GM19438 (cell line): Measurements from ENCODE around the gene ANO1.
"Not testable (repeated sequence)": the region's sequence is repeated elsewhere in the genome, so short reads cannot be mapped to it uniquely, and the experiment has no call there.

Experiments used
- ATAC-seq: cut with Tn5 transposase; IDR thresholded peaks from one replicate; pipeline ENCODE4 v1.9.1; 2021; ENCODE audit warnings: low read depth; ENCODE audit not compliant: unreplicated experiment

Gene ANO1

DNA sequence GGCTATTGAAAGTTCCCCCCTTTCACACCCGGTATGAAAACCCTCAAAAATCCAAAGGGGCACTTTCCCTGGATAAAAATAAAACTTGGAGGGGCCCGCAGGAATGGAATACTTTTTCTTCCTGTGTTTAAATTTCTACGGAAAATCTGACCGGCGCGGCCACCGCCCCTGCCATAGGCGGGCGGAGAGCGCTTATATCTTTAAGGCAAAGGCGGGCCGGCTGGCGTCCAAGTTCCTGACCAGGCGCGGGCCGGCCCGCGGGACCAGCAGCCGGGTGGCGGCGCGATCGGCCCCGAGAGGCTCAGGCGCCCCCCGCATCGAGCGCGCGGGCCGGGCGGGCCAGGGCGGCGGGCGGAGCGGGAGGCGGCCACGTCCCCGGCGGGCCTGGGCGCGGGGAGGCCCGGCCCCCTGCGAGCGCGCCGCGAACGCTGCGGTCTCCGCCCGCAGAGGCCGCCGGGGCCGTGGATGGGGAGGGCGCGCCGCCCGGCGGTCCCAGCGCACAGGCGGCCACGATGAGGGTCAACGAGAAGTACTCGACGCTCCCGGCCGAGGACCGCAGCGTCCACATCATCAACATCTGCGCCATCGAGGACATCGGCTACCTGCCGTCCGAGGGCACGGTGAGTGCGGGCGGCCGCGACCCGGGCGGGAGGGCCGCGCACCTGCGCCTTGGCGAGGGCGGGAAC is at the start of gene ANO1:
Gene ANO1 (plus strand): TSS at position 223 of the 686 bp plus-strand sequence. CDS start 290 bp downstream, at position 513.
- ATAC-seq, result no peak

GRCh38 chr11:70029115-70029860 is 48.8 kb upstream of the ANO1 start:
- no peak for ATAC-seq

GRCh38 chr11:70029861-70030380 is 48.2 kb upstream of the ANO1 start:
- ATAC-seq, result no peak

- ATAC-seq, result no peak
Observed at GRCh38 chr11:70030412-70030811, 47.7 kb upstream of the ANO1 start.

DNA sequence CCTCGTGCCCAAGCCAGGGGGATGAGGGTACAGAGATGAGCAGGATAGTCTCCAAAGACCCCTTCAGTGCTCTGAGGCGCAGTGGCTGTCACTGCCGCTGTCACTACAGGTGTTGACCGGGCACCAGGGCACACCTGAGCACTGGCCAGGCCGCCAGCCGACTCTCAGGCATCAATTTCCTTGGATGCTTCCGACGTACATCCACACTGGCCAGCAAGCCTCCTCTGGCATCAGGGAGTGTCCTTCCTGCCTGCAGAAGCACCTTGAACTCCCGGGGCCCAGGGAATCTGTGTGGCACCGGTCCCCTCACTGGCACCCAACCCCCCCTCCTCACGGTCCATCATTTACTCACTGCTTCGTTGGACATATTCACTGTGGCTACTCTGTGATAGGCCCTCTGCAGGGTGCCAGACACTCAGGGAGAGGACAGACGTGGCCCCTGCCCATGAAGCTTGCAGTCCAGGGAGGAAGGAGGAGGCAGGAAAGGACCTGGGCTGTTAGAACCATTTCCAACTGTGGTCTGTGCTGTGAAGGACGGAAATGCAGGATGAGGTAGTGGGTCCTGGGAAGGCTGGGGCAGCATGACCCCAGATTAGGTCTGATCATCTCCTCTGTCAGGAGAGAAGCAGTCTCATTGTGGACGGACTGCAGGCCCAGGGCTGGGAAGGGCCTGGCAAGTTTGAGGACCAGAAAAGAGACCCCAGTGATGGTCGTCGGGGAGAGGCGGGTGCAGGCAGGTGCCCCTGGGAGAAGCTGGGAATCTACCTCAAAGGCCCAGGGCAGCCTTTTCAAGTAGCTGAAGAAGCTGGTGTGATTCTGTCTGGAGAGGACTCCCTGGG is 46.3 kb upstream of the ANO1 start:
- ATAC-seq, result no peak

DNA sequence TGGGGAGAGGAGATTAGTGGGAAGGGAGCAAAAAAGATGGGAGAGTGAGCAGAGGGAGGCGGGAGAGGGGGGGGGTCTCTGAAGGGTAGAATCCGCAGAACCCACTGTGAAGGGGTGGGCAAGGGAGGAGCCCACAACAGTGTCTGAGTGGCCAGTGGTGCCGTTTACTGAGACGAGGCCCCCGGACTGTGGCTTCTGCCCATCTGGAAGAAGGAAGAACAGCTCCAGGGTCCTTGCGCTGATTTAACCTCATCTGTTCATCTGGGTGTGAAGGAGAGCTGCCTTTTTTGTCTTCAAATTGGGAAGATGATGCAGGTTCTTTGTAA is 45.7 kb upstream of the ANO1 start:
- ATAC-seq, result no peak

GRCh38 chr11:70032943-70033710 is 45.0 kb upstream of the ANO1 start:
- ATAC-seq, result no peak

- ATAC-seq, result no peak
Observed at GRCh38 chr11:70033711-70034070, 44.4 kb upstream of the ANO1 start.

GRCh38 chr11:70034740-70035365 is 43.3 kb upstream of the ANO1 start:
- ATAC-seq, result no peak

GRCh38 chr11:70035665-70036064 is 42.5 kb upstream of the ANO1 start:
- ATAC-seq, result not testable (repeated sequence)

GRCh38 chr11:70036971-70037882 is 40.9 kb upstream of the ANO1 start:
- no peak for ATAC-seq

- no peak for ATAC-seq
Observed at GRCh38 chr11:70038034-70038834, 39.9 kb upstream of the ANO1 start.

GRCh38 chr11:70040452-70040851 is 37.7 kb upstream of the ANO1 start:
- ATAC-seq, result no peak

- no peak for ATAC-seq
Observed at GRCh38 chr11:70040869-70041501, 37.1 kb upstream of the ANO1 start.

- no peak for ATAC-seq
Observed at GRCh38 chr11:70043482-70043881, 34.6 kb upstream of the ANO1 start.

DNA sequence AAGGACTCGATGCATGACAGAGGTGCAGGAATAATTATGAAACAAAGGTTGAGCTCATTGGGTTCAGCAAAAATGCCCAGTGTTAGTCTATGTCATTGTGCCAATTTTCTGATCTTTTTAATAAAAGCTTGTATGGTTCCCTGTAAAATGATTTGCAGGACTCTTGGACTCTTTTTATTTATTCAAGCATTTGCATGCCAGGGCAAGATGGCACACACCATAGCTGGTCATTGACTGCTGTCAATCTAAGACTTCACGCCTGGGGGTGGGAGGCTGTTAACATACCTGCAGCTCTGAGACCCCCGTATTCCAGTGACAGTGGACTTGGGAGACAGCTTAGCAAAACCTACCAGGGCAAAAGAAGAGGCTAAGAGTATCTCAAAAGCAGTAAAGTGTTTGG is 32.0 kb upstream of the ANO1 start:
- ATAC-seq, result no peak

GRCh38 chr11:70048279-70049024 is 29.7 kb upstream of the ANO1 start:
- no peak for ATAC-seq
